Measurements from ENCODE around the gene ALG9. TPM values are rescaled to one million over a fixed set of nuclear protein-coding genes. Genes with fewer than 3 reads are reported as not detected.

Gene ALG9
- total RNA-seq, 1 donor from 2014 or later: 24.6 TPM

DNA sequence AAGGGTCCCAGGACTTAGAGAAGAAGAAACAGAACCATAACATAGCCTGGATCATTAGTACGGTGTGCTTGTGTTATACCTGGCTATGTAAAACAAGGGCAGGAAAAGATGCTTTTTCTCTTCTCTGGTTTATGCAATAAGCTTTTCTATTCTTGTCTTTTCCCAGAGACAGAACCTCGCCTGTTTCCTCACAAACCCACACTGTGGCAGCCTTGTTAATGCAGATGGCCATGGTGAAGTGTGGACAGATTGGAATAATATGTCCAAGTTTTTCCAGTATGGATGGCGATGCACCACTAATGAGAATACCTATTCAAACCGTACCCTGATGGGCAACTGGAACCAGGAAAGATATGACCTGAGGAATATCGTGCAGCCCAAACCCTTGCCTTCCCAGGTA, 10.8 kb upstream of the ALG9 start:
- intact Hi-C loops (cut with micrococcal nuclease): no loop called here

DNA sequence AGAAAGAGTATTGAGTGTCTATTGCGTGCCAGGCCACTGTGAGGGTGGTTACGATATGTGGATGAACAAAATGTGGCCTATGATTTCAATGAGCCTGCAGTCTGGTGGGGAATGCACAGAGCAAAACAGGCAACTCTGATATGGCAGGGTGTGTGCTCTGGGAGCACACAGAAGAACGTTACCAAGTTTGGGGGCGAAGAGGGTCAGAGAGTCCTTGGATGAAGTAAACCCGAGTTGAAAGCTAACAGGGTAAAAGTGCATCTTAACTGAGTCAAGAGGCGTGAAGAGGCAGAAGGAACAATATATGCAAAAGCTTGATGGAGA, 8.2 kb upstream of the ALG9 start:
- intact Hi-C loops (cut with micrococcal nuclease): loop anchor here (1.0 to 10.0 kb wide), 13 partner anchors 47 to 1893 kb away; partner anchors contain the start of genes DLAT, NKAPD1, PIH1D2 and POU2AF1

DNA sequence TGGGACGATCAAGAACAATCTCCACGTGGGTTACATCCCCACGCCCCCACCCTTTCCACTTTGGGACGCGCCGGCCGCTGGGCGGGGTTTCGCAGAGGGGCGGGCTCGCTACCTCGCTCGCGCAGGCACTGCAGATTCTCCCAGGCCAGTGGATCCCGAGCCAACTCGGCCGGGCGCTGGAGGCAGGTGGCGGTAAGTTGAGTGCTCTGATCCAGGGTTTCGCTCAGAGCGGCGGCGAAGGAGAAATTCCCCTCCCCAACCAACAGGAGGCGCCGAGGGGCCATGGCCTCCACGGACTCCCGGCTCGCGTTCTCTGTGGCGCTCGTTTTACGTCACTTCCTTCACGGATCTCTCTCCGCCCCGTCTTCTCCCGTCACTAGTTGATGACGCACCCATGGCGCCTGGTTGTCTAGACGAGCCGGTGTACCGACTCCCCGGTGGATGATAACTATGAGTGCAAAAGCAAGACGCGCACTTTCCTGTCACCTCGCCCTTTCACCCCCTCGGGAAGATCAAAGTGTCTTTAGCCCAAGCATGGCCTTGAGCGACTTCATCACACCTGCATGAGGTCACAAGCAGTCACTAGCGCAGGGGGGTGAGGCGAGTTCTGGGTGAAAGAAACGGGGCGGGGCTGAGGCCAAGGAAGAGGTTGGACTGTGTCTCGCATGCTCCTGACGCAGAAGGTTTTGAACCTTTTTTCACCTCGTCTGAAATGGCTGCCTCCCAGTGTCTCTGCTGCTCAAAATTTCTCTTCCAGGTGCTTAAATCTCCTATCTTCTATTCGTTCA, 7.7 kb upstream of the ALG9 start, which contains the start of the genes CFAP68 and FDXACB1:
Gene CFAP68 (plus strand): TSS at position 693 of the 788 bp plus-strand sequence. CDS start 20 bp downstream, at position 713.
Gene FDXACB1 (minus strand): TSS at position 317 of the 788 bp plus-strand sequence. CDS start 33 bp downstream, at position 284.
- intact Hi-C loops (cut with micrococcal nuclease): loop anchor here (1.0 to 10.0 kb wide), 14 partner anchors 9 to 1894 kb away; partner anchors contain the start of genes DLAT, NKAPD1, PIH1D2 and POU2AF1

- intact Hi-C loops (cut with micrococcal nuclease): loop anchor here (1.0 to 10.0 kb wide), 11 partner anchors 8 to 1894 kb away; partner anchors contain the start of genes DLAT, NKAPD1, PIH1D2 and POU2AF1
Observed at GRCh38 chr11:111878385-111878848, 7.0 kb upstream of the ALG9 start.

GRCh38 chr11:111871693-111872161, 346 bp upstream of the ALG9 start:
- intact Hi-C loops (cut with micrococcal nuclease): loop anchor here (1.0 to 10.0 kb wide), 13 partner anchors 30 to 1901 kb away; partner anchors contain the start of genes BCO2, DLAT, NKAPD1 and PIH1D2

DNA sequence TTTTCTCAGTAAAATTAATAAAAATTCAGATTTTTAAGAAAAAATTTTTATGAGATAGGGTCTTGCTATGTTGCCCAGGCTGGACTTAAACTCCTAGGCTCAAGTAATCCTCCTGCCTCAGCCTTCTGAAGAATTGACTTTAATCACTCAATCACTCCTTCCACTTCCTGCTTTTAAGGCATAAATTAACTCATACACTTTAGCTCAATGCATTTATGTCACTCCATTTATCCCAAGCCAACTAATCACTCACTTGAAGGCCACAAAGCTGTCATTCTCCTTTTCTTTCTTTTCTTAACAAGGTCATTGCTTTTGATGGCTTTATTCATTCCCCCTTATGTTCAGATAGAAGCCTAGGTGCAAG, 877 bp downstream of the ALG9 start:
- intact Hi-C loops (cut with micrococcal nuclease): loop anchor here (1.0 to 10.0 kb wide), 7 partner anchors 8 to 1902 kb away; partner anchors contain the start of genes BCO2, SDHD, TIMM8B and ZW10

DNA sequence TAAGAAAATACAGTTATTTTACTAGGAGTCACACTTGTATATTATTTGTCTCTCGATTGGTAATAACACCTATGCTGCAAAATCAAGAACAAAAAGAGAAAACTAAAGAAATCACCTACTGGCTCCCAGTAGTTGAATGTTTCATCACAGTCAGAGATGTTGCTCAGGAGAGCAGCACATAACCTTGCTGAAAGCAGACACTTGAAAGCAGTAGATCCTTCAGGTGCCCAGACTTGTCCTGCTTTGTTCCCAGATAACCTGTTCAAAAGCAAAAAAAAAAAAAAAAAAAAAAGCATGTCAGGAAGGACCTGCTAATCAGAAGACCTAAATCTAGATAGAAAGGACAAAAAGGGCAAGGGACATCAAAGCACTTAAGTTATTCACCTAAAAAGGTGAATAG, 1.3 kb downstream of the ALG9 start:
- intact Hi-C loops (cut with micrococcal nuclease): loop anchor here (1.0 to 10.0 kb wide), 7 partner anchors 8 to 1903 kb away; partner anchors contain the start of genes BCO2, SDHD, TIMM8B and ZW10

DNA sequence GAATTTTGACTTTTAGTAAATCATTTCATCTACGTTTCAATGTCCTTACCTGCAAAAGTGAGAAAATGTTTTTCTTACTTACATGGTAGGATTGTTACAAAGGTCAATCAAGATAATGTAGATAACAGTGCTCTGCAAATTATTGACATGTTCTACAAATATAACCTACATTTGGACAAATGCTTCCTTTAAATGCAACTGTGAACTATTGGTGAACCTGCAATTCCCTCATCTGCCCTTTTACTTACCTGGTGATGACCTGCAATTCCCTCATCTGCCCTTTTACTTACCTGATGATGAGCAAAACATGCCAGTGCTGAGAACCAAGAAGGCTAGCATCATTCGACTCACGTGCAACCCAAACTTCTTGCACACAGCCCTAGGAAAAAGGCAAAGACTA, 11.1 kb downstream of the ALG9 start:
- intact Hi-C loops (cut with micrococcal nuclease): no loop called here

GRCh38 chr11:111855506-111855905, 15.9 kb downstream of the ALG9 start:
- intact Hi-C loops (cut with micrococcal nuclease): no loop called here

- intact Hi-C loops (cut with micrococcal nuclease): no loop called here
Observed at GRCh38 chr11:111852103-111852502, 19.3 kb downstream of the ALG9 start.

DNA sequence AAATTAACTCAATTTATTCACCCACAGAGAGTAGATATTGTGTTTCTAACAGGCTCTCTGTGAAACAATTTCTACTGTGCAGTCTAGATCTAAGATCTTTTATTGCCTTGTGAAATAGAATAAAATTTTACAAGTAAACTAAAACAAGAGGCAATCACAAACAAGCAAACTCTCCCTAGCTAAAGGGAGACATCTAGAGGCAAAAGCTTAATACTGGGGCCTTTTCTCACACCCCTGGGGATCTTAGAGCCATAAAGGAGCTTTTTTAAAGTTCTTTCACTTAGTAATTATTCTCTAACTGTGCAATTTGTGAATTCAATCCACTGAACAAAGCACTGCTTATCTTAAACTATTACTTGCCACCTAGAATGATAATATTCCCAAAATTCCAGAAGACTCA, 19.7 kb downstream of the ALG9 start:
- intact Hi-C loops (cut with micrococcal nuclease): no loop called here

- intact Hi-C loops (cut with micrococcal nuclease): no loop called here
Observed at GRCh38 chr11:111851067-111851466, 20.3 kb downstream of the ALG9 start.

- intact Hi-C loops (cut with micrococcal nuclease): no loop called here
Observed at GRCh38 chr11:111849631-111850030, 21.8 kb downstream of the ALG9 start.

- intact Hi-C loops (cut with micrococcal nuclease): no loop called here
Observed at GRCh38 chr11:111846636-111847035, 24.7 kb downstream of the ALG9 start.

- intact Hi-C loops (cut with micrococcal nuclease): no loop called here
Observed at GRCh38 chr11:111846063-111846462, 25.3 kb downstream of the ALG9 start.

DNA sequence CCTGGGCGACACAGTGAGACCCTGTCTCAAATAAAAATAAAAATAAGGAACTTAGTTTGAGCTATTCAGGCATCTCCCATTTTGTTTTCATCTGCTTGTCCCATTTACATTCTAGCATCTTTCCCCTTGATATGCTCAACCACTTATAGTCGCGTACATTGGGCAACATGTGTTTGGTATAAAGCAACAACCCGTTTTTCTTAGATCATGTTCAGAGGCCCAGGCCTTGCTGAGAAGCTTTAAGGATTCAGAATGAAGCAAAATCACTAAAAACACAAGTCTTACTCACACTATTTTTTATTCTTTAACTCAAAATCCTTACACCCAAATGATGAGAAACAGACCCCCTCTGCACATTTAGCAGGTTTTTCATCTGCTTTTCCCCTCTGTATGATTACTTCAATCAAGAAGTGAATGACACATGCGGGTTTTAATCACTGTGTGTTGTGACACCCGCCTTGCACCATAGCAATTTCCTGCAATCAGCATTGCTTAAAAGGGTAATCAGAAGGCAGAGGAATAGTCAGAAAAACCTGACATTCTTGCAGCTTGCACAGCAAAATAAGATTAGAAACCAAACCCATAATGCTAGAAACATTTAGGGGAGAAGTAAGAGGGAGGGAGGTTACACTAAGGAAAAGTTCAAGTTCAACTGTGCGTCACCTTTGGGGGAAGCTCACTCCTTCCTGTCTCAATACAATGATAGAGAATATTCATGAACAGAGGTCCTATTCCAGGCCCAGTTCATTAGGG, 25.9 kb downstream of the ALG9 start:
- intact Hi-C loops (cut with micrococcal nuclease): no loop called here

DNA sequence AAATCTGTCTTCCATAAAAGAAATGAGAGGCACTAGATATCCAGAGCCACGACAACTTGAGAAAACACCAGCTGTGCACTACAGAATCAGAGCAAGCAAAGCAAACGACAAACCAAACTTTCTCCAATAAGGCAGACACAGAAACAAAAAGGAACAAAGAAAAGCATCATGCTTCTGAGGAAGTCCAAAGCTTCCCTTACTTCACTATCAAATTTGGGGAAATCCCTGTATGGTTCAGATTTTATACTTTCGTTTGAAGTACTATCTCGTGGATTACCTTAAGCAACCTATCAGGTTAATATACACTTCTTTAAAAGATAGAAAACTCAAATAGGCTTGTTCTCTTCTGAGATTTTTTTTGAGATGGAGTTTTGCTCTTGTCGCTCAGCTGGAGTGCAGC, 27.7 kb downstream of the ALG9 start:
- intact Hi-C loops (cut with micrococcal nuclease): no loop called here

- intact Hi-C loops (cut with micrococcal nuclease): loop anchor here (1.0 kb wide), 7 partner anchors 30 to 387 kb away; partner anchors contain the start of genes ALG9, PPP2R1B and SIK2
Observed at GRCh38 chr11:111841370-111842053, 29.9 kb downstream of the ALG9 start.

DNA sequence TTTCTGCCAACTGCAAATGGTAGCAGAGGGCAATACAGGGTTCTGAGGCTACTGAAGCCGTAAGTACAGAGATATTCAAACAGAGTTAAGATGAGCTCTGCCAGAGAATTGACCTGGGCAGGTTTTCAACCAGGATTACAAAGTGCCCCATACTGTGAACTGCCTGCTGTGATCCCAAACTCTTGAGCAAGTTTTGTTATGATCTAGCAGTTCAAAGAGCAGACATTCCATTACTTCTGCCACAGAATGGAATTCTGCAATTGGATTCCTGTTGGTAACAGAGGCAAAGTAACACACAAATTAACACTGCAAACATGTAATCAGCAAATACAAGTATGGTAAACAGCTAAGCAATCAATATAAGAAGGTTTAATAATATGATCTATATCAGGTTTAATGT, 31.2 kb downstream of the ALG9 start:
- intact Hi-C loops (cut with micrococcal nuclease): no loop called here

DNA sequence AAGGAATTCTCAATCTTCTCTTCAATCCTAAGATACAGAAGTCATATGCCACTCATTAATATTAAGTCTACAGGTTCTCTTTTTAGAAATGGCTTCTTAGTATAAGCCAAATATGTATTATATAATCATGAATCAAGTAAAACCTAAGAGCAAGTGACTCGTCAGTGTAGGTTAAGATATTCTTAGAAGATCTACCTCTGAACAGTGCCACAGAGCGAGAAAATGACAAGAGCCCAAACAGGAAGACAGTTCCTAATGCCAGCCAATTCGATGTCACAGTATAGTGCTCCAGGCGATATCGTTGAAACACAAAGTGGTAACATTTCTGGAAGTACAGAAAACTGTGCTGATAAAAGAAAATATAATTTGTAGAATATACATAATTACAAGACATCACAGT, 33.3 kb downstream of the ALG9 start:
- intact Hi-C loops (cut with micrococcal nuclease): no loop called here

- intact Hi-C loops (cut with micrococcal nuclease): no loop called here
Observed at GRCh38 chr11:111837366-111837891, 34.0 kb downstream of the ALG9 start.

Measured in T-helper 1 cell treated with Interleukin-12 subunit alpha and Interleukin-12 subunit beta and Interleukin-4 antibody, amounts not matched to agents 30 ng/mL and 1 ng/mL, for 36 hours (primary cell).